Natural killer cell treated with Interleukin-12 subunit alpha and Interleukin-12 subunit beta and Interleukin-15 and Interleukin-18, amount 100 ng/mL, for 72 hours (primary cell): ENCODE results near the gene MYL5. TPM values are rescaled to one million over a fixed set of nuclear protein-coding genes. Genes with fewer than 3 reads are reported as not detected.
"Not testable (repeated sequence)": the region's sequence is repeated elsewhere in the genome, so short reads cannot be mapped to it uniquely, and the experiment has no call there.

Source experiments
- ATAC-seq, 2 donors: fragments of 150-1000 bp; cut with Tn5 transposase in 1 of 2; sonication (Bioruptor Pico), chemical (Tn5 transposase) in 1 of 2; 2 replicates each; pipeline ENCODE4 v1.10.0; 2021
- DNase-seq: peaks from one replicate; pipeline ENCODE4 v3.0.0; 2022; ENCODE audit warnings: low spot score
- H3K27ac Mint-ChIP-seq, 2 donors: 1 replicate in 1 of 2; 2 replicates in 1 of 2; pipeline ENCODE4 v1.8.0; 2022; ENCODE audit warnings: mixed read lengths in 2 of 2, mild to moderate bottlenecking in 1 of 2, moderate library complexity in 1 of 2
- H3K27me3 Mint-ChIP-seq, 2 donors: 1 replicate in 1 of 2; 2 replicates in 1 of 2; pipeline ENCODE4 v1.8.0; 2022; ENCODE audit warnings: mixed read lengths in 2 of 2
- H3K36me3 Mint-ChIP-seq: one replicate; pipeline ENCODE4 v1.8.0; 2022; ENCODE audit warnings: mixed read lengths
- H3K4me1 Mint-ChIP-seq, 2 donors: 1 replicate in 1 of 2; 2 replicates in 1 of 2; pipeline ENCODE4 v1.8.0; 2022; ENCODE audit warnings: low read depth in 2 of 2, mixed read lengths in 2 of 2, mild to moderate bottlenecking in 1 of 2
- H3K4me3 Mint-ChIP-seq: one replicate; pipeline ENCODE4 v1.8.0; 2022; ENCODE audit warnings: mixed read lengths
- H3K9me3 Mint-ChIP-seq: 2 replicates; pipeline ENCODE4 v1.8.0; 2022; ENCODE audit warnings: mixed read lengths
- total RNA-seq, 2 donors: library from RNA; stranded (reverse); gene quantifications; one replicate each; pipeline ENCODE4 v1.2.3, GENCODE V29; 2022

MYL5 gene
- total RNA-seq, 2 donors from 2014 or later: 13.5 to 24.6 TPM

DNA sequence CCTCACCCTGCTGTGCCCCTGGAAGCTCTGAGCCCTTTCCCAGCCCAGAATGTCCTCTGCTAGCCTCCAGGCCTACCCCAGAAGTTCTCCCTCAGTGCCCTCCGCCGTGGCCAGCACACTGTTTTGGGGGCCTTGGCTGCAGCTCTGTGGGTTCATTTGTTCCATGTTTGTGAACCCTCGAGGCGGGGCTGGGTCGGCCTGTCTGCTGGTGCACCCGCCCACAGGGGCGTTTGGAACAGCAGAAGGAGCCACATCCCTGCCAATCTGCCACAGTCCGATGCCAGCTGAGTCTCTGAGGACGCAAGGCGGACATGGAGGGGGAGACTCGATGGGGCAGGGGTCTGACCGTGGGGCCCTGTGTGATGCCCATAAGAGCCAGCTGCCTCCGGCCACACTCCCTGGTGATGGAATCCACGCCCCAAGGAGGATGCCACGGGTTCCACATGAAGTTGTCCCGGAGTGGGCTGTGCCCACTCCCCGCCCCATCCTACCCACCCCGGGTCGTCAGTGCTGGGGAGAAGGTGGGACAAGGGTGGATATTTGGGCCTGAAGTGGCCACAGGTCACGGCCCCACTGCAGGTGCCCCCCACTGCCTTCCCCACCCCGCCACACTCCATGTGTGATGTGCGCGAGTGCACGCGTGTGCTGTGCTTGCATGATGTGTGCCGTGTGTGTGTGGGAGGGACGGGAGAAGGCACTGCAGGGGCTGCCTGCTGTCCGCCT lies 7.4 kb upstream of the MYL5 start:
- DNase-seq (no peak), ATAC-seq (no peak)
- Mint-ChIP-seq H3K4me3 (no peak overlapping the region), H3K4me1 (peaks cover 0 to 16% of the 10 kb centered on the region in 2 donors), H3K9me3 (no peaks in the 10 kb centered on the region), H3K27me3 (no peaks in the 10 kb centered on the region), H3K36me3 (no peaks in the 10 kb centered on the region), H3K27ac (no peak overlapping the region)

GRCh38 chr4:667545-667925 lies 6.8 kb upstream of the MYL5 start:
- DNase-seq: no peak
- Mint-ChIP-seq H3K4me1 (peaks cover 0 to 13% of the 10 kb centered on the region in 2 donors), H3K27ac (no peak overlapping the region), H3K4me3 (no peak overlapping the region), H3K36me3 (no peaks in the 10 kb centered on the region), H3K27me3 (no peaks in the 10 kb centered on the region), H3K9me3 (no peaks in the 10 kb centered on the region)
- ATAC-seq: no peak

GRCh38 chr4:668219-668618 lies 6.1 kb upstream of the MYL5 start:
- peaks cover 4 to 13% of the 10 kb centered on the region in 2 donors for H3K4me1 Mint-ChIP-seq
- H3K27me3 Mint-ChIP-seq, H3K4me3 Mint-ChIP-seq, H3K9me3 Mint-ChIP-seq, DNase-seq, H3K27ac Mint-ChIP-seq, ATAC-seq, H3K36me3 Mint-ChIP-seq: not testable (repeated sequence)

GRCh38 chr4:669806-670559 lies 4.4 kb upstream of the MYL5 start:
- H3K4me3 Mint-ChIP-seq, H3K36me3 Mint-ChIP-seq, ATAC-seq, H3K27me3 Mint-ChIP-seq, DNase-seq, H3K9me3 Mint-ChIP-seq, H3K27ac Mint-ChIP-seq: not testable (repeated sequence)
- peaks cover 7 to 17% of the 10 kb centered on the region in 2 donors for H3K4me1 Mint-ChIP-seq

GRCh38 chr4:671769-672168 lies 2.6 kb upstream of the MYL5 start:
- no peaks in the 10 kb centered on the region for H3K9me3 Mint-ChIP-seq
- H3K4me1 Mint-ChIP-seq: peaks cover 7 to 13% of the 10 kb centered on the region in 2 donors
- no peak for ATAC-seq
- no peak overlapping the region for H3K4me3 Mint-ChIP-seq
- no peak for DNase-seq
- H3K36me3 Mint-ChIP-seq: peaks cover 5% of the 10 kb centered on the region
- H3K27ac Mint-ChIP-seq: no peak overlapping the region
- no peaks in the 10 kb centered on the region for H3K27me3 Mint-ChIP-seq

DNA sequence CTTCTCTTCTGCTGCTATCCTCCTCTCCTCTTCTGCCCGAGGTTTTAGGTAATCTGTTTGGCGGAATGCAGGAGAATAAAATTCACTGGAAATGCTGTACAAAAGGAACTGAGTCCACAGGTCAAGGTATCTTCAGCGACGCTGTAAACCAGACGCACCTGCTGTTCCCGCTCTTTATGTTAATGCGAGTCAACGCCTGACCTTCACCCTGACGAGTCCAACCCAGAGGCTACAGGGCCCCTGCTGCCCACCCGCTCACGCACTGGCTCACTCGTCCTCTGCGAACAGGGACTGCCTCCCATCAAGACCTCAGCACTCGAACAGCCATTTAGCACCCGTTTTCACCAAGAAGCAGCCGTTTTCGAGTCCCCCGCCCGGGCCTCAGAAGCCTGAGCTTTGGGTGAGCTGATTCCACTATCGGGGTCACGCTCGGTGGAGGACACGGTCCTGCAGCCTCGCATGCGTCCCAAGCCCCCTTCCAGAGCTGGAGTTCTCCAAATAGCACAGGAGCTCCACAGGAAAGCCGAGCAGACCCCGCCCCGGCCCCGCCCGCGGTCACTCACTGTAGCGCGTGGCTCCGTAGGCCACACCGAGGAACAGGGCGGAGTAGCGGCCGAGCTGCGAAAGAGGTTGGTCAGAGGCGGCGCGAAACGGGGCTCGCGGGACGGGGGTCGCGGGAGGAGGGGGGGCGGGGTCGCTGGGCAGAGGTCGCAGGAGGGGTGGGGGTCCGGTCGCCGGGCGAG lies 822 bp upstream of the MYL5 start:
- H3K36me3 Mint-ChIP-seq: peaks cover 5% of the 10 kb centered on the region
- H3K4me1 Mint-ChIP-seq: peaks cover 7 to 9% of the 10 kb centered on the region in 2 donors
- no peaks in the 10 kb centered on the region for H3K9me3 Mint-ChIP-seq
- H3K27me3 Mint-ChIP-seq: no peaks in the 10 kb centered on the region
- peak overlapping the region; percentile 61 to 77 for H3K27ac Mint-ChIP-seq
- DNase-seq: no peak
- H3K4me3 Mint-ChIP-seq: peak overlapping the region; percentile 88
- peak in 1 of 2 donors; percentile 17 for ATAC-seq

GRCh38 chr4:675036-675882 lies 917 bp downstream of the MYL5 start:
- Mint-ChIP-seq H3K9me3 (no peaks in the 10 kb centered on the region), H3K27ac (peak overlapping the region; percentile 65 to 69), H3K4me1 (peaks cover 7 to 15% of the 10 kb centered on the region in 2 donors), H3K27me3 (no peaks in the 10 kb centered on the region), H3K4me3 (peak overlapping the region; percentile 68), H3K36me3 (peaks cover 5% of the 10 kb centered on the region)
- ATAC-seq: peak; percentile 0 to 10
- DNase-seq: no peak

DNA sequence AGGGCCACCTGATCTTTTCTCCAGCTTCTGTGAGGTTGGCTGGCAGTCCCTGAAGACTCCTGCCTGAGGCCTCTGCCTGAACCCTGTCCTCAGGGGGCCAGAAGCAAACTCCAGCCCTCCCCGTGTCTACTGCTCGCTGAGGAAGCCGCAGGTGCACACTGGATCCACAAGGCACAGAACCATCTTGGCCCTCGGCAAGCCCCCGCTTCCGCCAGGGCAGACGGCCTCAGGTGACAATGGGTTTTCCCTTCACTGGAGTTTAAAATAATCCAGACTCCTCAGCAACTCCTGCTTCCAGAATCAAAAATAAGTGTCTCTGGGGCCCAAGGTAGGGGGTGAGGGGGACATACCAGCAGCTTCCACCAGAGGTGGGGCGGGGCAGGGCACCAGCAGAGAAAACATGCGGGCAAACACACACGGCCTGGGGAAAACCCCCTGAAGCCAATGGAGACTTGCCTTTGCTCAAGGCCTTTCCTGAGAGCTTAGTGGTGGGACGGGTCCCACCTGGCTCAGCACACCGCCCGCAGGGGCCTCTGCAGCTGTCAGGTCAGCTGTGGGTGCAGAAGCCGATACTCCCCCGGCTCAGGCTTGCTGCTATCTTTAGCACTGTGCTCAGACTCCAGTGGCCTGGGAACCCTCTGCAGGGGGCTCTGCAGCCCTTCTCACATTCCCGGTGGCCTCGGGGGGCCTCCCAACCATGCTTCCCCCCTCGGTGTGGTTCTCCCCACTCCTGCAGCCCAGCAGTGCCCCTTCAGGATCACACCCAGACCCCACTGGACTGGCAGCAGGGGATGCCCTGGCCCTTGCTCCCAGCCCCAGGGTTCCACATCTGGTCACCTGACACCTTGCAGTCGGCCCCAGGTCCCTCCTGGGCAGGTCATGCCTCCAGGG lies 1.9 kb downstream of the MYL5 start:
- H3K9me3 Mint-ChIP-seq: no peaks in the 10 kb centered on the region
- peaks cover 7 to 21% of the 10 kb centered on the region in 2 donors for H3K4me1 Mint-ChIP-seq
- ATAC-seq (no peak), DNase-seq (no peak)
- peaks cover 5% of the 10 kb centered on the region for H3K36me3 Mint-ChIP-seq
- no peaks in the 10 kb centered on the region for H3K27me3 Mint-ChIP-seq
- peak overlapping the region in 1 of 2 donors; percentile 69 for H3K27ac Mint-ChIP-seq
- H3K4me3 Mint-ChIP-seq: peak overlapping the region; percentile 68

DNA sequence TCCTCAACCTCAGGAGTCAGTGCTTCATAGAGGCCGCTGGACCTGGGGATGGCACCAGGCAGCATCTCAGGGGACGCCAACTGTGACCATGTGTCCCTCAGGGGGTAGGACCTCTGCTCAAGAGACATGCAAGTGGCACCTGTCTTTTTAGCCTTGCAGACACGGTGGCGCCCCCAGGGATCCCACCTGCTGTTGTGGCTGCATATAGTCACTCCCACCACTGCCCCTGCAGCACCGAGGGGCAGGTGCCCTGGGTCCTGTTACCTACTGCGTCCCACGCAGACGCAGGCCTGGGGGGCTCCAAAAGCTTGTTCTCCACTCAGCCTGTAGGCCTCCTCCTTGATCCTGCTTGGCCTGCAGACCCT lies 2.5 kb downstream of the MYL5 start:
- Mint-ChIP-seq H3K9me3 (no peaks in the 10 kb centered on the region), H3K27me3 (no peaks in the 10 kb centered on the region), H3K36me3 (peaks cover 5% of the 10 kb centered on the region), H3K4me3 (no peak overlapping the region), H3K27ac (no peak overlapping the region), H3K4me1 (peaks cover 7 to 21% of the 10 kb centered on the region in 2 donors)
- ATAC-seq (no peak), DNase-seq (no peak)

- ATAC-seq (no peak), DNase-seq (no peak)
- no peak overlapping the region for H3K4me3 Mint-ChIP-seq
- H3K9me3 Mint-ChIP-seq: no peaks in the 10 kb centered on the region
- peaks cover 5% of the 10 kb centered on the region for H3K36me3 Mint-ChIP-seq
- H3K27ac Mint-ChIP-seq: peak overlapping the region in 1 of 2 donors; percentile 39
- no peaks in the 10 kb centered on the region for H3K27me3 Mint-ChIP-seq
- H3K4me1 Mint-ChIP-seq: peaks cover 7 to 21% of the 10 kb centered on the region in 2 donors
These were observed 3.3 kb downstream of the MYL5 start for GRCh38 chr4:677431-678293.

GRCh38 chr4:678331-679103 lies 4.2 kb downstream of the MYL5 start:
- Mint-ChIP-seq H3K9me3 (no peaks in the 10 kb centered on the region), H3K36me3 (no peaks in the 10 kb centered on the region), H3K27ac (peak overlapping the region in 1 of 2 donors; percentile 39), H3K4me3 (no peak overlapping the region), H3K4me1 (peaks cover under 1 to 20% of the 10 kb centered on the region in 2 donors), H3K27me3 (no peaks in the 10 kb centered on the region)
- DNase-seq (no peak), ATAC-seq (no peak)
